Ectodermal cell (in vitro differentiated cells): ENCODE measurements around the gene SLC38A10.

ENCODE experiments used
- H3K27ac ChIP-seq: 2 replicates; pipeline ENCODE4 v1.7.0; 2013; ENCODE audit warnings: mild to moderate bottlenecking, low read depth, low read length; ENCODE audit not compliant: insufficient read depth, poor library complexity, severe bottlenecking
- H3K27me3 ChIP-seq: 2 replicates; pipeline ENCODE4 v1.7.0; 2013; ENCODE audit warnings: mild to moderate bottlenecking, low read length; ENCODE audit not compliant: insufficient read depth, control insufficient read depth, poor library complexity, severe bottlenecking
- H3K36me3 ChIP-seq: one replicate; pipeline ENCODE4 v1.7.0; 2013; ENCODE audit warnings: low read length; ENCODE audit not compliant: control insufficient read depth, insufficient read depth
- H3K4me1 ChIP-seq: one replicate; pipeline ENCODE4 v1.7.0; 2013; ENCODE audit warnings: low read length; ENCODE audit not compliant: control insufficient read depth, insufficient read depth
- H3K4me3 ChIP-seq: 2 replicates; pipeline ENCODE4 v1.7.0; 2013; ENCODE audit warnings: low read depth, low read length, control low read depth; ENCODE audit not compliant: insufficient read depth
- H3K9me3 ChIP-seq: 2 replicates; pipeline ENCODE4 v1.7.0; 2013; ENCODE audit warnings: mild to moderate bottlenecking, low read length, moderate library complexity; ENCODE audit not compliant: control insufficient read depth
- WGBS, 2 experiments: methylation state at CpG; one replicate each; pipeline ENCODE4 v1.1.7; 2013; ENCODE audit warnings: missing lambda C conversion rate in 2 of 2; 5-methylcytosine and 5-hydroxymethylcytosine counted together

The SLC38A10 gene

GRCh38 chr17:81234506-81234855, 60.6 kb downstream of the SLC38A10 start:
- Histone ChIP-seq H3K27ac (no peak overlapping the region), H3K36me3 (peaks cover 8% of the 10 kb centered on the region), H3K4me3 (no peak overlapping the region), H3K27me3 (no peaks in the 10 kb centered on the region), H3K9me3 (no peaks in the 10 kb centered on the region), H3K4me1 (peaks cover 8% of the 10 kb centered on the region)
- 94 to 97% methylated on average over 13 of the region's 13 CpGs for WGBS, 2 experiments

DNA sequence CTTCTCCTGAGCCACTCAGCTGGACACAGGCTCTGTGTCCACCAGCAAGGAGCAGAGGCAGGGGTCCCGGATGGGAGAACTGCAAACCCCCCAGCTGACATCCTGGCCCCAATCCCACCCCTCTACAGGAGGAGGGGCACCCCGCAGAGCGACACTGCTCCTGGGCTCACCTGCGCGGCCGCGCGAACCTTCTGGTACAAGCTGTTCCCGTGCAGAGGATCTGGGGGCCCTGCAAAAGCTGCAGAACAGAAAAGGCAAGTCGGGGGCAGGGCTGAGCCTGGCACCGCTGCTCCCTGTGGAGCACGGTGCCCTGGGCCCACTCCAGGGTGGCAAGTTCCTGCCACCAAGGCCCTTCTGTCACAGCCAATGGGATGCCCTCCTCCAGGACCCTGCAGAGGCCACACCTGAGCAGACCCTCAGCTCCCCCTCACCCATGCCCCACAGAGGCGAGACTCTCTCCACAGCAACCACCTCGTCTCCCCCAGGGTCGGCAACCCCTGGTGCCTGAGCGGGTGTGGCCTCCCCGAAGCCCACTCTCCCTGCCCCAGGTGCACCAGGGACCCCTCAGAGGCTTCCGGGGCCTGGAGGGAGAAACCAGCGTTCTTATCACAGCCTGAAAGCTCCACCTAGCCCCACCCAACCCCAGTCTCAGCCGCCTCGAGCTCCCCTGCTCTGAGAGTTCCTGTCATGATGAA, 61.1 kb downstream of the SLC38A10 start:
- H3K4me3 ChIP-seq = no peak overlapping the region
- 94% methylated on average over 21 of the region's 21 CpGs for WGBS, 2 experiments
- H3K36me3 ChIP-seq = peaks cover 8% of the 10 kb centered on the region
- no peaks in the 10 kb centered on the region for H3K9me3 ChIP-seq
- H3K4me1 ChIP-seq = peaks cover 8% of the 10 kb centered on the region
- H3K27ac ChIP-seq = no peak overlapping the region
- no peaks in the 10 kb centered on the region for H3K27me3 ChIP-seq

GRCh38 chr17:81233316-81233715, 61.8 kb downstream of the SLC38A10 start:
- Histone ChIP-seq H3K36me3 (peaks cover 8% of the 10 kb centered on the region), H3K27ac (no peak overlapping the region), H3K9me3 (no peaks in the 10 kb centered on the region), H3K4me1 (peaks cover 8% of the 10 kb centered on the region), H3K27me3 (no peaks in the 10 kb centered on the region), H3K4me3 (no peak overlapping the region)
- WGBS, 2 experiments = 93 to 94% methylated on average over 17 of the region's 17 CpGs

DNA sequence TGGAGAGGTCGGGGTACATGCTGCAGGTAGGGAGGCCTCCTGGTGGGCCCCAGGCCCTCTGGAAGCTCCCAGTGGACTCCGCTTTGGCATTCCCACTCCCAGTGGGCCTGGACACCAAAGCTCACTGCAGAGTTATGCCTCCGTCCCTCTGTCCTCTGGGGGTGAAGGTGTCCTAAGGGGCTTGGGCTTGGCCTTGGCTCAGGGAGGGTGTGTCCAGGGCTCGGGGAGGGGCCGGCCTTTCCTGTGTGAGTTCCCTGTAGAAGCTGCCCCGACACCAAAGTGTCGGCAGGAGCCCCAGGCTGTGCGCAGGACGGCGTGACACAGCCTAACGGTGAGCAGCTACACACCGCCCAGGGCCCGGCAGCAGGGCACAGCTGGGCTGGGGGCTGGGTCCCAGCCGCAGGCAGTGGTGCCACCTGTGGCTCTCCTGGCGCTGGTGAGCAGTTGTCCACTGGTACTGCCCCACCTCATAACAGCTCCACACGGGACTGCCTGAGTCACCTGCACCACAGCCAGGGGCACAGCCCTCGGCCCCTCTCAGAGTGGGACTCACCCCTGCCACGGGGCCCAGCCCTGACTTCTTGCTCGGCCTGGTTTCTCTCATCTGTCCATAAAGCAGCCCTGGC, 62.4 kb downstream of the SLC38A10 start:
- H3K4me3 ChIP-seq = no peak overlapping the region
- no peak overlapping the region for H3K27ac ChIP-seq
- 92 to 95% methylated on average over 19 of the region's 19 CpGs for whole genome bisulfite sequencing, 2 experiments
- H3K9me3 ChIP-seq = no peaks in the 10 kb centered on the region
- H3K4me1 ChIP-seq = peaks cover 3% of the 10 kb centered on the region
- H3K27me3 ChIP-seq = no peaks in the 10 kb centered on the region
- peaks cover 8% of the 10 kb centered on the region for H3K36me3 ChIP-seq

DNA sequence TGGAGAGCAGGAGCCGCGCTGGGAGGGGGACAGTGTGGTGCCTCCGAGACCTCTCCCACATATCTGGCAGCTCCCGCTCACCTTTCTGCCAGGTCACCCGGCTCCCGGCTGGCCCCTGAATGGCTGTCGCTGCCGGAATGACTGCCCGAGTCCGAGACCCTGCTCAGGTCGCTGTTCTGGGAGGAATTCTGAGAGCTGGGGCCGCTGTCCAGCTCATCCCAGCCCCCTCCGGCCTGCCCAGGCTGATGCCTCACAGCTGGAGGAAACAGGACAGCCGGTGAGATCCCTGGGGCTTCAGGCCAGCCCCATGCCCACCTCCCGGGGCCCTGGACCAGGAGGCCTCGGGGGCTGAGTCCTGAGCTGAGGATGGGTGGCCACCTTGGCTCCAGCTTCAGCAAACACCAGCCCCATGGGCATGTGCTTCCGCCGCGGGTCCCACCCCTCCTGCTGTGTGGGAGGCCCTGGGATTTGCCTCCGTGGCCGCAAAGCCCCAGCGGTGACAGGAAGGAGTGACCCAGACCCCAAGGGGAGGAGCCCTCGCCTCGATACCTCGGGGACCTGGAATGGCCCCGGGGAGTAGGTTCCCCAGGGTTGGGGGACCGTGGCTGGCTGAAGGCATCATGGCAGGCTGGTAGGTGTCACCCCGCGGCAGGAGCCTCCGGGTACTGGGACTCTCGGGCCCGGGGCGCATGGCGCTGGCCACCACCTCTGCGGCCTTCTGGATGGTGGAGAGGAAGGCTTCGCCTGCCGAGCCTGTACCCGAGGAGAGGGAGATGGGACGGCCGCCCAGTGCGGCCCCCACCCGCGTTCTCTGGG, 63.1 kb downstream of the SLC38A10 start:
- no peaks in the 10 kb centered on the region for H3K4me1 ChIP-seq
- H3K36me3 ChIP-seq = peaks cover 8% of the 10 kb centered on the region
- 96 to 97% methylated on average over 43 of the region's 43 CpGs for WGBS, 2 experiments
- no peak overlapping the region for H3K4me3 ChIP-seq
- H3K27ac ChIP-seq = no peak overlapping the region
- H3K27me3 ChIP-seq = no peaks in the 10 kb centered on the region
- no peaks in the 10 kb centered on the region for H3K9me3 ChIP-seq

GRCh38 chr17:81231121-81231645, 63.9 kb downstream of the SLC38A10 start:
- Histone ChIP-seq H3K9me3 (no peaks in the 10 kb centered on the region), H3K36me3 (peaks cover 8% of the 10 kb centered on the region), H3K4me3 (no peak overlapping the region), H3K4me1 (no peaks in the 10 kb centered on the region), H3K27ac (no peak overlapping the region), H3K27me3 (no peaks in the 10 kb centered on the region)
- 92 to 93% methylated on average over 31 of the region's 31 CpGs for WGBS, 2 experiments

- Histone ChIP-seq H3K36me3 (peaks cover 8% of the 10 kb centered on the region), H3K9me3 (no peaks in the 10 kb centered on the region), H3K27ac (no peak overlapping the region), H3K4me1 (no peaks in the 10 kb centered on the region), H3K4me3 (no peak overlapping the region), H3K27me3 (no peaks in the 10 kb centered on the region)
- 93 to 94% methylated on average over 26 of the region's 26 CpGs for WGBS, 2 experiments
Observed at GRCh38 chr17:81230043-81230820, 64.9 kb downstream of the SLC38A10 start.

DNA sequence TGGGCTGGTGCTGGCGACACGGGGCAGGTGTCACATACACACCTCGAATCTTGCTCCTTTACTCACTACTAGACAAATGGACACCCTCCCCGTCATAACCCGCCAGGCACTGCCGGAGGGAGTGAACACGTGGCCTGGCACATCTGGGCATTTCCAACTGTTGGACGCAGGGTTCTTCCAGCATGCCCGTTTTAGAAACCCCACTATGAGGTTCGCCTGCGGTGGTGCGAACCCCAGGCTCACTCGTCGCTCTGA, 65.5 kb downstream of the SLC38A10 start:
- Histone ChIP-seq H3K36me3 (peaks cover 8% of the 10 kb centered on the region), H3K27ac (no peak overlapping the region)
- WGBS, 2 experiments = 96% methylated on average over 14 of the region's 14 CpGs

DNA sequence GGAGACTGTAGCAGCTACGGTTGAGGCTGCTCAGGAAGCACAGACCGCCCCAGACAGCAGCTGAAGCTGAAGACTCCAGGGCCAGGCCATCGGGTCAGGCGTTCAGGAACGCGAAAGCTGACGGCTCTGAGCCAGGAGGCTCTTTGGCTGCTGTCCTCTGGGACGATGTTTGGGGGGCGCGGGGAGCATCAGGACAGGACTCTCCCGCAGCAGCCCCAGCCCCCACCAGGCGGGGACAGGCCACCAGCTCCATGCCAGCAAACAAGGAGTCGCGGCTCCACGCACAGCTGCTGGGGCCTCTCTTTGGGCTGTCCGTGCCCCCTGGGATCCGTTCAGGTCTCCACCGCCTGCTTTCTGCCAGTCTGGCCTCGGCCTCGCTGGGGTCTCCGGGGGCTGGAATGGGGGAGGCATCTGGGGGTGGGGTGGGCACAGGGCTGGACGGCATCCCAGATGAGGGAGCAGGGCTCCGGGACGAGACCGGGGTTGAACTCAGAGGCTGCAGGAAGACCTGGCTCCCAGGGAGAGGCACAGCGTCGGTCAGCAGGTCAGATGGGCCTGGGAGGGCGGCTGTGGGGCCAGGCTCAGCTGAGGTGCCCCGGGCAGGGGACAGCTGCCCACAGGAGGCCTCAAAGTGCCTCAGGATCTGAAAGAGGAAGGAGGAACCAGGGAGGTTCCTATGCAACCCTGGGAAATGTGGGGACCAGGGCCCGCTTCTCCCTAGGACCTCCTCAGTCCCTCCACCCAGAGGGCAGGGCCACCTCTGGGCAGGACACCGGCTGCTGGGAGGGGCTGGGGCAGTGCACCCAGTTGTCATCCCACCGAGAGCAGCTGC, 66.1 kb downstream of the SLC38A10 start:
- 94 to 95% methylated on average over 32 of the region's 32 CpGs for WGBS, 2 experiments
- Histone ChIP-seq H3K4me3 (no peak overlapping the region), H3K36me3 (peaks cover 8% of the 10 kb centered on the region), H3K27ac (no peak overlapping the region), H3K27me3 (no peaks in the 10 kb centered on the region), H3K4me1 (no peaks in the 10 kb centered on the region), H3K9me3 (no peaks in the 10 kb centered on the region)

More for the DNA sequence above, 65.5 kb downstream of the SLC38A10 start:
- Histone ChIP-seq H3K27me3 (no peaks in the 10 kb centered on the region), H3K4me1 (no peaks in the 10 kb centered on the region), H3K9me3 (no peaks in the 10 kb centered on the region), H3K4me3 (no peak overlapping the region)
